HG03354 (cell line): ENCODE results near the gene RBBP8NL.
"Not testable (repeated sequence)": the region's sequence is repeated elsewhere in the genome, so short reads cannot be mapped to it uniquely, and the experiment has no call there.

Source experiments
- ATAC-seq: cut with Tn5 transposase; IDR thresholded peaks from one replicate; pipeline ENCODE4 v1.9.1; 2021; ENCODE audit warnings: mild to moderate bottlenecking; ENCODE audit not compliant: unreplicated experiment, poor library complexity, severe bottlenecking

RBBP8NL gene

DNA sequence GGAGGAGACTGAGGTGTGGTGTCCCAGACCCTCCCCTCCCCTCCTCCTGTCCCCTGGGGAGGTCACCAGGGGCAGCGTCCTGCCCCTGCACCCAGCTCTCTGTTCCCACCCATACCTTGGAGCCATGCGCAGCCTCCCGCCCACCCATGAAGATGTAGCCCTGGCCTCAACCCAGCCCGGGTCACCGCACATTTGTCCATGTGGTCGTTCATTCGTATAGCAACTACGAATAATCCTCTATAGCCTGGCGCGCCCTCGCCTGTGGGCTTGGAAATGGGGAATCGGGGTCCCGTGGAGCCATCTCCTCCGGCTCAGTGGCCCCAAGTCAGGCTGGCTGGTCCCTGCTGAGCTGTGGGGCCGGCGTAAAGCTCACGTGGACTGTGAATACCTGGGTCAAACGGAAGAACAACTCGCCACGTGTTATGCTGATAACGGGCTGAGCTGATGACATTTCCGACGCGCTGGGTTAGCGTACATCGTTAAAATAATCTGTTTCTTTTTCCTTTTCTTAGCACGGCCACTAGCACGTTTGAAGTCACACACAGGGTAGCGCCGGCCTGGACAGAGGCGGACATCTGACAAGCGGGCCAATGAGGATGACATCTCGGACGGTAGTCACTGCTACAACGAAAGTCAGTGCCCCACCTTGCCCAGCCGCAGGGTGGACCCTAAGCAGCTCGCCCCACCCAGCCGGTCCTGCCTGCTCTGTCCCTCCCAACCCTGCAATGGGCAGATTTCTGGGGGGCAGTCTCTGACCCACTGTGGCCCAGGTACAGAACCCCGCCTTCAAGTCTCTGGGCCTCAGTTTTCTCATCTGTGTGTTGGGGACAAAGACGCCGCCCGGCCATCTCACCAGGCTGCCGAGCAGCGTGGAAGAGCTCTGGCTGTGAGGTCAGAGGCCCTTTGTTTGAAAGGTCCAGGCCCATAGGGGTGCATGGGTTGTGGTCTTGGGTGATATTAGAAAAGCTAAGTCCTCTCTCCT, 19.8 kb upstream of the RBBP8NL start:
- no peak for ATAC-seq

DNA sequence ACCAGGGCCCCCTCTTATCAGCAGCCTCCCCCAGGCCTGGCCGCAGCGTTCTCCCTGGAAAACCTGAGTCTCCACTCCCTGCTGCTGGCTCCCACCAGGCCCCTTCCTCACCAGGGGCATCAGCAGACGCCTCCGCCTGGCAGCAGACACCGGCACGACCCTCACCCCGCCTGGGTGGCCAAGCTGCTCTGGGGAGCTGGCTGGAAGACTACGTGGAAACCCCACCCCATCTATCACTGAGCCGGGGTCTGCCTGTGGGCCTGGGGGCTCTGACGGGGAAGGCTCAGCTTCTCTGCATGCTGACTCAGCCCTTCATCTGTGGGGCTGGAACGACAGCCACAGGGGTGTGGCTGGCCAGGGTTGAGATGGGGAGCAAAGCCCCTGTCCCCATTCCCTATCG, 19.1 kb upstream of the RBBP8NL start:
- no peak for ATAC-seq

DNA sequence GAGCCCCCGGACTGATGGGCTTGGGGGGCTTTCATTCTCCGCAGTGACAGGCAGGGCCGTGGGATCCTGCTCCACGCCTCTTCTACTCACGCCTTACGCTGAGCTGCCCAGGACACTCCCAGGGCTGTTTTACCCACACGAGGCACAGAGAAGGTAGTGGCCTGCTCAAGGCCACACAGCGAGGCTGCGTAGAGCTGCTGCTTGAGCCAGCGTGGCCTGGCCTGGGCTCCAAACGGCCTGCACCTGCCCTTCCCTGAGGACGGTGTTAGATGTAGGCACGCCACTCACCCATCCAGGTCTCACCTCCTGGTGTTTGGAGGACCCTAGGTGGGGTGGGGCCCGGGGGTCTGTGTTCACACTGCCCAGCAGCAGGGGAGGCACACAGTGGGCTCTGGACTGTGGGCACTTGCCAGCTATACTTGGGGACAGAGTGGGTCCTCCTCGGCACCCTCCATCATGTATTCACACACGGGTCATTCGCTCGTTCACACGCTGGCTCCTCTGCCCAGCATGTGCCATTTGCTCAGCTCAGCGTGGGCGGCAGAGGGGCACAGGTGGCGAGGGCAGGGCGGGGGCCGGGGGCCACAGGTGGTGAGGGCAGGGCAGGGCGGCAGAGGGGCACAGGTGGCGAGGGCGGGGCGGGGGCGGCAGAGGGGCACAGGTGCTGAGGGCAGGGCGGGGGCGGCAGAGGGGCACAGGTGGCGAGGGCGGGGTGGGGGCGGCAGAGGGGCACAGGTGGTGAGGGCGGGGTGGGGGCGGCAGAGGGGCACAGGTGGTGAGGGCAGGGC, 18.4 kb upstream of the RBBP8NL start:
- ATAC-seq = no peak

- no peak for ATAC-seq
Observed at GRCh38 chr20:62444286-62444685, 16.9 kb upstream of the RBBP8NL start.

DNA sequence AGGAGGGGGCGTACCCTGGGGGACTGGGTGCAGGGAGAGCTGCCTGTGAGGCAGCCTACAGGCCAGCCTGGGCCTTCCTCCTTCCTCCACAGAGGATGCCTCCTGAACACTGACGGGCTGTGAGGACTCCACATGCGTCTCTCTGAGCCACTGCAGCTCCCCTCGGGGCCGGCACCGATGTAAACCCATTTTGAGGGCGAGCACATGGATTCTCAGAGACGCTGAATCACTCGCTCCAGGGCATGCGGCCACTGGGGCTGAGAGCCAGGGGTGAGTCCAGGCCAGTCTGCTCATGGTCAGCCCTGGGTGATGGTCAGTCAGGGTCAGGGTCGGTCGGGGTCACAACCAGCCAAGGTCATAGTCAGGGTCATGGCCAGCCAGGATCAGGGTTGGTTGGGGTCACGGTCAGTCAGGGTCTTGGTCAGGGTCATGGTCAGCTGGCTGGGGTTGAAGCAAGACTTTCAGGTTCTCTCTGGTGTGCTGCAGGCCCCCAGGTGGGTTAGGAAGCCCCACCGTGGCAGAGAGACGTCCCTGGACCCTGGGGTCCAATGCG, 14.7 kb upstream of the RBBP8NL start:
- no peak for ATAC-seq

DNA sequence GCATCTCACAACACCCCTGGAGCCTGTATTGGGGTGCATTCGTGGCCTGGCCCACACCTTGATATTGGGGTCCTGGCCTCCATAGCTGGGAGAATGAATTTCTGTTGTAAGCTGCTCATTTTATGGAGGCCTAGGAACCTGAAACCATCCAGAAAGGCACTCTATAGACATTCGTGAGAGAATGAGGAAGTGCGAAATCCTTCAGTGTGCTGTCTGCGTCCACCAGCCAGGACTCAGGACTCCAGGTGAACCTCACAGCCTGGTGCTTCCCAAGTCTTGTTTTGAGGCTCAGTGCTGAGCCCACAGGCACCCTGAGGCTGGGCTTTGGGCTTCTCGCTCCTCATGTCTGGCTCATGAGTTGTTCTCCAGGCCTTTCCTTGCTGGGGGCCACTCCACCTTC, 11.9 kb upstream of the RBBP8NL start:
- ATAC-seq = no peak

GRCh38 chr20:62437927-62438326, 10.6 kb upstream of the RBBP8NL start:
- no peak for ATAC-seq

DNA sequence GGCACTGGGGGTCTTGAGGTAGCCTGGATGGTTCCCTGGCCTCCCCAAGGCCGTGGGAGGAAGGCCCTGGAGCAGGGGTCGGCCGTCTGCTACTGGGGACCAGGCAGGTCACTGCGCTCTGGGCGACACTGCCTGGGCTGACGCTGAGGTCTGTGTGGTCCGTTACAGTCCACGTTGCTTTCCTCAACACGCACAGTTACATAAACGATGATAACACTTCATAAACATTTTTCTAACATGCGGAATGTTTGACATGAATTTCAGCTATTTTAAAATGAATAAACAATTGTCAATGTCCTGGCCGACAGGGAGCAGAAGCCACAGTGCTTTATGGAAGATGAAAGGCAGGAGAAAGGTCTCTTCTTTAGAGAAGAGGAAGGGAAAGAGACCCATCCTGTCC, 10.2 kb upstream of the RBBP8NL start:
- no peak for ATAC-seq

DNA sequence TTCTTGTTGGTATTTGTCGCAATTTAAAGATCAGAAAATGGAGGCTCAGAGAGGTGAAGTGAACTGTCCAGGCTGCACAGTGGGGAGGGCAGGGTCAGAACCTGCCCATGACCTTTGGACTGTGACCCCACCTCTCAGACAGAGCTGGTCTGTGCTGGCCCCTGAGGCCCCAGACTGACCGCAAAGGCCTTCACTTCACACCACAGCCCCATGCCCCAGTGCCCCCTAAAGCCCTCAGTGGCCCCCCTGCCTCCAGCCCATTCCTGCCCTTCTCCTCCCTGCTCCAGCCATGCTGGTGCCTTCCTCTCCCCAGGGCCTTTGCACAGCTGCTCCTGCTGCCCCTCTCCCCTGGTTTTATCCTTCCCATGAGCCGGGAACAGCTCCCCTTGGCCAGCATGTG, 9.4 kb upstream of the RBBP8NL start:
- no peak for ATAC-seq

GRCh38 chr20:62433658-62434497, 6.5 kb upstream of the RBBP8NL start:
- ATAC-seq = no peak

DNA sequence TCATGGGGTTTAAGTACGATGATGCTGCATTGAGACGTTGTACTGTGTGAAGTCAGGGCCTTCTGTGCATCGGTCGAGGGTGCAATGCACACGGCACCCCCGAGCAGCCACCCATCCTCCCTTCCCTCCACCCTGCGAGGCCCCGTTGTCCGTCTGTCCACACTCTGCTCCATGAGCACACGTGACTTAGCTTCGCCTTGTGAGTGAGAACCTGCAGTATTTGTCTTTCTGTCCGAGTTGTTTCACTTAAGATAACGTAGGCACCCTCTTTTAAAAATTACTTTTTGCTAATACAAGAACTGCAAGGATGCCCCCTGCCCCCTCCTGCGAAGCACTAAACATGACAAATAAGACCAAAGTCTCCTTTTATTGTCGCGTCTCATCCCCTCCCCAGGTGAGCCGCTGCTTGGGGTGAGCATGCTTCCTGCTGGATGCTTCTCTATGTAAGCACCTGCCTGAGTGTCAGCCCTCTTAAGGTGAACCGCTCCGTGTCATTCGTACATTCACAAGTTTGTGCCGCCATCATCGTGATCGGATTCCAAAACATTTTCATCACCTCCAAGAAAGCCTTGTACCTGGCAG, 3.6 kb upstream of the RBBP8NL start:
- no peak for ATAC-seq

GRCh38 chr20:62430311-62430853, 3.0 kb upstream of the RBBP8NL start:
- ATAC-seq = no peak

DNA sequence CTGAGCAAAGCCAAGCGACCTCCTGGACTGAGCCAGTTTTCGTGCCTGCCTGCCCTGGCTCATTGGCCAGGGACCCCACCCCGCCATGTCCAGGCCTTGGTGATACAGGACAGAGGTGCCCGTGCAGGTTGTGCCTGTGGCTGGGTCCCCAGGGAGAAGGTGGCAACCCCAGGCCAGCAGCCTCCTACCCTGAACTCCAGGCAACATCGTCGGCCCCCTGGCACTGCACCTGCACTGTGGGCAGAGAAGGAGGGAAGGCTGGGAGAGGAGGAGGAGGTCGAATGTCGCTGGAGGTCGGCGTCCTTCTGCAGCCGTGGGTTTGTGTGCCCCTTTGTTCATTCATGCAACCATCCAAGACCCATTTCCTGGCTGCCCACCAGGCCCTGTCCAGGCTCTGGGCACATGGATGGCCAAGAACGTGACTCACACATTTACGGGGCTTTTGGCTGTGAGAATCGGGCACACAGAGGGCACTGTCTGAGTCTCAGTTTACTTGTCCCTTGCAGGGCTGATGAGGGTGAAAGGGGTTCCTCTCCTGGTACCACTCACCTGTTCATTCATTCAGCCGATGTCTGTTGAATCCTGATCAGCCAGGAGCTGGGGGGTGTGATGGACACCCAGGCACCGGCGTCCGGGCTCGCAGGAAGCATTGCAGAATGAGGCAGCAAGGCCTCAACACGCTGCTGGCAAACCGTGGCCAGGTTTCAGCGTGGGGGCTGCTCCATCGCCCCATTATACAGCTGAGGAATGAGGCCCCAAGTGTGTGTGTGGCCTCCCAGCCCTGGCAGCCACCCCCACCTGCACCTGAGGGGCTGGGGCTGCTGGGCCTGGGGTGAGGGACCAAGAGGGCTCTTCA, 2.3 kb upstream of the RBBP8NL start:
- no peak for ATAC-seq

GRCh38 chr20:62428396-62429295, 1.3 kb upstream of the RBBP8NL start:
- ATAC-seq = no peak

GRCh38 chr20:62428002-62428372, 648 bp upstream of the RBBP8NL start:
- ATAC-seq = no peak

DNA sequence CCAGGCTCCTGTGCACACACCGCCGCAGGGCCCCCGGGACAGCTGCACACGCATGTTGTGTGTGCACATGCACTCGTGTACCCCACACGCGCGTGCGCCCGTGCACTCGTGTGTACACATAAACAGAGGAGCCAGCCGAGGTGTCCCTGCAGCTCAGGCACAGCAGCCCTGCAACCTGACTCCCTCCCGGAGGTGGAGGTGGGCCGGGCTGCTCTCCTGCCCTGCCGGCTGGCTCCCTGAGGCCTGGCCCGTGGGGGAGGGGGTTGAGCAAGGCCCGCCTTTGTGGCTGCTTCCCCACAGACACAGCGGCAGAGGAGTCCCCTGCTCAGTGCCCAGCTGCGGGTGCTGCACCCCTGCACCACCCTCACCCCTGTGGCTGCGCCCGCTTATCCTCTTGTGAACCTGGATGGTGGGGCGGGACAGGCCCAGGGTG, 624 bp downstream of the RBBP8NL start:
- ATAC-seq = no peak

DNA sequence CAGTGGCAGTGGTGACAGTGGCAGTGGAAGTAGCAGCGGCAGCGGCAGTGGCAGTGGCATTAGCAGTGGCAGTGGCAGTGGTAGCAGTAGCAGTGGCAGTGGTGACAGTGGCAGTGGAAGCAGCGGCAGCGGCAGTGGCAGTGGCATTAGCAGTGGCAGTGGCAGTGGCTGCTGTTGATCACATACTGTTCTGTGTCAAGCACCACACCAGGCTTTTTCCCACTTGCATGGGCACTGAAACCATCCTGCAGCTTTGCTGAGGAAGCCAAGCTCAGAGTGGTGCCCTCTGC, 1.3 kb downstream of the RBBP8NL start:
- not testable (repeated sequence) for ATAC-seq
